Measurements from ENCODE around the gene EIF5.

The EIF5 gene

DNA sequence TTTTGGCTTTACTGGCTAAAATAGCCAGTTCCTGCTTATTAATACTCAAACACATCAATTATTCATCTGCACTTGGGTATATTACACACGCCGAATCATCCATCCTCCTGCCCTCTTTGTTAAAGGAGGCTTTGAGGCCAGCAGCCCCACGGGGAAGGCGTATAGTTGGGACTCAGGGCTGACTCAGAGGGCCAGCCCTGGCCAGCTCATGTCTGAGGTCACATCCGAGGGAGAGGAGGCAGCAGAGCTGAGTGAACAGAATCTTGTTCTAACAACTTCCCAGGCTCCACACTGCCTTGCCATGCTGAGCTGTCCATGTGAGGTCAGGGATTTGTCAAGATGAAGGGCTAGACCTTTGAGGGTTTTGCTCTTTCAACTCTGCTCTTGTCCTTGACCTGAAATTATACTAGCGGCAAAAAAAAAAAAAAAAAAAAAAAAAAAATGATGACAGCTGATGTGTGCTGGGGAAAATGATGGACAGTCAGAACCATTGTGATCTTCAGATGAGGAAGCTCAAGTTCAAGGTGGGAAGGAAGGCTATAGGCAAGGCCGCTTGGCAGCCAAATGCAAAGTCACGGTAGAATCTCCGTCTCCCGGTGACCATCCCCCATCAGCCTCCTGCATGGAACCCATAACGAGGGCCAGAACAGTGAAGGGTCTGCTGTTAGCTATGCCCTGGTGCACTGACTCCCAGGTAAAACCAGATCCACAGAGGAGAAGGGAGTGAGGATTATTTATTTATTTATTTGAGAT lies 38.7 kb downstream of the EIF5 start:
- TF ChIP-seq, protein P1, sequence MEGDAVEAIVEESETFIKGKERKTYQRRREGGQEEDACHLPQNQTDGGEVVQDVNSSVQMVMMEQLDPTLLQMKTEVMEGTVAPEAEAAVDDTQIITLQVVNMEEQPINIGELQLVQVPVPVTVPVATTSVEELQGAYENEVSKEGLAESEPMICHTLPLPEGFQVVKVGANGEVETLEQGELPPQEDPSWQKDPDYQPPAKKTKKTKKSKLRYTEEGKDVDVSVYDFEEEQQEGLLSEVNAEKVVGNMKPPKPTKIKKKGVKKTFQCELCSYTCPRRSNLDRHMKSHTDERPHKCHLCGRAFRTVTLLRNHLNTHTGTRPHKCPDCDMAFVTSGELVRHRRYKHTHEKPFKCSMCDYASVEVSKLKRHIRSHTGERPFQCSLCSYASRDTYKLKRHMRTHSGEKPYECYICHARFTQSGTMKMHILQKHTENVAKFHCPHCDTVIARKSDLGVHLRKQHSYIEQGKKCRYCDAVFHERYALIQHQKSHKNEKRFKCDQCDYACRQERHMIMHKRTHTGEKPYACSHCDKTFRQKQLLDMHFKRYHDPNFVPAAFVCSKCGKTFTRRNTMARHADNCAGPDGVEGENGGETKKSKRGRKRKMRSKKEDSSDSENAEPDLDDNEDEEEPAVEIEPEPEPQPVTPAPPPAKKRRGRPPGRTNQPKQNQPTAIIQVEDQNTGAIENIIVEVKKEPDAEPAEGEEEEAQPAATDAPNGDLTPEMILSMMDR (IDR thresholded peaks at IDR 0.05; ENCODE audit: borderline replicate concordance, insufficient read depth, low read depth, low read length) = no peak
- no peak overlapping the region for H3K4me3 ChIP-seq (ENCODE audit: low read depth, low read length)

DNA sequence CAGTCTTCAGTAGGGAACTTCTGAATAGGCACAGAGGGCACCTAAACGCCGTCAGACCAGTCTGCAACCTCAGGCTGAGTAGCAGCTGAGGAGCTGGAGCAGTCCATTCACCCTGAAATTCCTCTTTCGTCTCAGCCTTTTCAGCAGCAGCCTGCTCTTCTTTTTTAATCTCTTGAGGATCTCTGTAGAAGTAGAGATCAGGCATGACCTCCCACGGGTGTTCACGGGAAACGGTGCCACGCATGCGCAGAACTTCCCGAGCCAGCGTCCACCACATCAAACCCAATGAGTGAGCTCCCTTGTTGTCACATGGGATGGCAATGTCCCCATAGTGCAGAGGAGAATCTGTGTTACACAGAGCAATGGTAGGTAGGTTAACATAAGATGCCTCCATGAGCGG lies 40.1 kb downstream of the EIF5 start:
- no peak overlapping the region for H3K4me3 ChIP-seq (ENCODE audit: low read depth, low read length)
- TF ChIP-seq, protein P1 (IDR thresholded peaks at IDR 0.05; ENCODE audit: borderline replicate concordance, insufficient read depth, low read depth, low read length) = no peak

DNA sequence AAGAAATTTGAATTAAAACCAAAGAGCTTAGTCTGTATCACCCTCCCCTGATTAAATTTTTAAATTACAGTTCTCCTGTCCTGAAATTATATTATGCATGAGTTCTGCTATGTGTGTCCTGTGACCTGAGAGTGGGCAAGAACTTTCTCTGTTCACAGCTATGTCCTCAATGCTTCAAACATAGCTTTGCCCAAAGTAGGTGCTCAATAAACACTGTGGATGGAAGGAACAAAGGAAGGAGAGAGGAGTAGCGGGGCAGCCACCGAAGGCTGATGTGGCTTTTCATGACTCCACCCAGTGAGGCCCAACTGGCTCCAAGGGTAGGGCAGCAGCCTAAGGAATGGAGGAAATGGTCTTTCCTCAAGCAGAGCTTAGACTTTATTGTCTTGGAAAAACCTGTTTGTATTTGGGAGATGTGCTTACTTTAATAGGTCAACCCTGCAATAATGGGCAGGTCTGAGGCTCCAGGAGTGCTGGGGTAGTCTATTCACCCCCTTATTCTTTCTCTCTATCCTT lies 43.5 kb downstream of the EIF5 start:
- H3K4me3 ChIP-seq (ENCODE audit: low read depth, low read length) = no peak overlapping the region
- TF ChIP-seq, protein P1 (IDR thresholded peaks at IDR 0.05; ENCODE audit: borderline replicate concordance, insufficient read depth, low read depth, low read length) = no peak

DNA sequence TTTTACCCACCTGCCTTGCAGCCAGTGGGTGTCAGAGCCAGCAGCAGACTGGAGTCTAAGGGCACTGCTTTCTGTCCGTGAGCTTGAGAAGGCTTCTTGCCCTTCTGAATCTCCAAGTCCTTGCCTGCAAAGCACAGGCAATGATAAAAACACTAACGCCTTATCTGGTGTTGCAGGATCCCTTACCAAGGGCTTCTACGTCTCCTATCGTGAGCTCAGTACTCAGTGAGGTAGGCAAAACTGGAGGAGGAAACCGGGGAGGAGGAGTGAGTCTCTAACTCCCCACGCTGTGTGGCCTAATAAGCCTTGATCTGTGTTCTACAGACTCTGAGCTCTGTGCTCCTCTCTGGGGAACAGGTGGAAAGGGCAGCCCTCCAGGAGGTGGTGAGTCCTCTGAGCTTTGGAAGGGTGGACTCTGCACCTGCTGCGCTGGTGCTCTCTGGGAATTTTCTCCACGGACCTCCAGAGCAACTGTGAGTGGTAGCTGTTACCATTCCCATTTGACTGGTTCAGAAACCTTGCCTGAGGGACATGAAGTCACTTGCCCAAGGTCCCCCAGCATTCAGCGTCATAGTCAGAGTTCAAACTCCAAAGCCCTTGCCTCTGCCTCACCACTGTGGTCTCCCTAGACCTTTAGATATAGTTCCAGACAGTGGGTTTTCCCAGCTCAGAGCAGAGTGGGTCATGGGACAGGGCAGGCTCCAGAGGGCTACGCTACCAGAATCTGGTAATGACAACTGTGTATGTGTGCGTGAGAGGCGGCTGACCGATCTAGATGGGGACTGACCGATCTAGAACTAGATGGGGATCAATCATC lies 44.2 kb downstream of the EIF5 start:
- TF ChIP-seq, protein P1 (IDR thresholded peaks at IDR 0.05; ENCODE audit: borderline replicate concordance, insufficient read depth, low read depth, low read length) = no peak
- no peak overlapping the region for H3K4me3 ChIP-seq (ENCODE audit: low read depth, low read length)

DNA sequence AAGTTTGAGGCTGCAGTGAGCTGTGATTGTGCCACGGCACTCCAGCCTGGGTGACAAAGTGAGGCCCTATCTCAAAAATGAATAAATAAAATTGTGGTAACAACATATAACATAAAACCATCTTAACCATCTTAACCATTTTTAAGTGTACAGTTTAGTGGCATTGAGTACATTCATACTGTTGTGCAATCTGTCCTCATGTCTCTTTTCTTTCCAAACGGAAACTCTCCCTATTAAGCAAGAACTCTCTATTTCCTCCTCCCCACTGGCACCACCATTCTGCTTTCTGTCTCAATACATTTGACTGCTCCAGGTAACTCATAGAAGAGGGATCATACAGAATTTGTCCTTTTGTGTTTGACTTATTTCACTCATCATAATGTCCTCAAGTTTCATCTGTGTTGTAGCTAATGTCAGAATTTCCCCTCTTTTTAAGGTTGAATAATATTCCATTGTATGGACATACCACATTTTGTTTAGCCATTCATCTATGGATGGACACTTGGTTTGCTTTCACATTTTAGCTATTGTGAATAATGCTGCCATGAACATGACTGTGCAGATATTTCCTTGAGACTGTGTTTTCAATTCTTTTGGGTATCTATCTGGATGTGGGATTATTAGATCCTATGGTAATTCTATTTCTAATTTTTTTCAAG lies 46.8 kb downstream of the EIF5 start:
- no peak overlapping the region for H3K4me3 ChIP-seq (ENCODE audit: low read depth, low read length)
- TF ChIP-seq, protein P1 (IDR thresholded peaks at IDR 0.05; ENCODE audit: borderline replicate concordance, insufficient read depth, low read depth, low read length) = no peak

DNA sequence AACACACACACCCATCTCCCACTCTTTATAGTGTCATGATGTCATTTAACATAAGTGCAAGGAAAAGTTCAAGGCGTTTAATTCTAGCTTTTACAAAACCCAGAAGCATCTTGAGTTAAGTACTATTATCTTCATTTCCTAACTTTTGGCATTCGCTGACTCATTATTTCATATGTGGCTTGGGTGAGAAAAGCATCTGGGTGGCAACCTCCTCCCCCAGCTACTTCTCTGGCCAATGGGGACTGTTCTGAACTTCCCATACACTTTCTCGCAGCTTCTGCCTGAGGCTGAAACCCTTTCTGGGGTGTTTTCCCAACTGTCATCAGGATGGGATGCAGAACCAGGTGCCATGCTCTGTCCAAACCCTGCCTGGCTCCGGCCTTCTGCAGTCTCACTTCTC lies 48.3 kb downstream of the EIF5 start:
- no peak overlapping the region for H3K4me3 ChIP-seq (ENCODE audit: low read depth, low read length)
- TF ChIP-seq, protein P1 (IDR thresholded peaks at IDR 0.05; ENCODE audit: borderline replicate concordance, insufficient read depth, low read depth, low read length) = no peak

All from GM12875 (cell line).